Measurements from ENCODE around the gene IMPG2. TPM values are rescaled to one million over a fixed set of nuclear protein-coding genes. Genes with fewer than 3 reads are reported as not detected.

The IMPG2 gene
- total RNA-seq, 1 experiment from 2014 or later = 0.04 TPM

GRCh38 chr3:101340591-101340990 lies 20.2 kb upstream of the IMPG2 start (continued):
- TF ChIP-seq E2F1 (CRISPR knock-in tag; IDR thresholded peaks at IDR 0.05) (no peak), ZNF512 (CRISPR knock-in tag; IDR thresholded peaks at IDR 0.05; ENCODE audit: borderline replicate concordance) (no peak), ZNF281 (CRISPR knock-in tag; IDR thresholded peaks at IDR 0.05) (no peak), JUN (CRISPR knock-in tag; IDR thresholded peaks at IDR 0.05) (no peak), ZNF219 (CRISPR knock-in tag; IDR thresholded peaks at IDR 0.05; ENCODE audit: borderline replicate concordance) (no peak), FOXK1 (CRISPR knock-in tag; IDR thresholded peaks at IDR 0.05) (no peak), PREB (CRISPR knock-in tag; IDR thresholded peaks at IDR 0.05; ENCODE audit: borderline replicate concordance) (no peak)

GRCh38 chr3:101333883-101334282 lies 13.5 kb upstream of the IMPG2 start:
- no peaks in the 10 kb centered on the region for H3K4me1 Mint-ChIP-seq
- no peak overlapping the region for H3K4me3 Mint-ChIP-seq
- peak; percentile 16 for DNase-seq (ENCODE audit: low spot score)
- H3K27me3 Mint-ChIP-seq (ENCODE audit: low read depth) = no peaks in the 10 kb centered on the region
- CTCF ChIA-PET = no interaction called here
- no peaks in the 10 kb centered on the region for H3K9me3 Mint-ChIP-seq
- no peak for TF ChIP-seq ZNF532 (CRISPR knock-in tag; IDR thresholded peaks at IDR 0.05; ENCODE audit: borderline replicate concordance)
- TF ChIP-seq TEAD4 (CRISPR knock-in tag; IDR thresholded peaks at IDR 0.05) = no peak
- no peak for TF ChIP-seq ZNF423 (CRISPR knock-in tag; IDR thresholded peaks at IDR 0.05)
- TF ChIP-seq SMAD3 (CRISPR knock-in tag; IDR thresholded peaks at IDR 0.05; ENCODE audit: borderline replicate concordance) = no peak
- TF ChIP-seq FOXP1 (CRISPR knock-in tag; IDR thresholded peaks at IDR 0.05; ENCODE audit: borderline replicate concordance) = no peak
- TF ChIP-seq ZBTB43 (CRISPR knock-in tag; IDR thresholded peaks at IDR 0.05) = no peak
- TF ChIP-seq USF1 (CRISPR knock-in tag; IDR thresholded peaks at IDR 0.05) = no peak
- TF ChIP-seq JAZF1 (CRISPR knock-in tag; IDR thresholded peaks at IDR 0.05) = no peak
- no peak for TF ChIP-seq ZNF232 (CRISPR knock-in tag; IDR thresholded peaks at IDR 0.05)
- TF ChIP-seq ZNF512 (CRISPR knock-in tag; IDR thresholded peaks at IDR 0.05; ENCODE audit: borderline replicate concordance) = no peak
- TF ChIP-seq SP1 (CRISPR knock-in tag; conservative IDR thresholded peaks at IDR 0.05) = no peak
- TF ChIP-seq CBFB (CRISPR knock-in tag; IDR thresholded peaks at IDR 0.05; ENCODE audit: low read depth) = no peak
- no peak for TF ChIP-seq CDX4 (CRISPR knock-in tag; IDR thresholded peaks at IDR 0.05; ENCODE audit: borderline replicate concordance)
- no peak for TF ChIP-seq CREB1 (CRISPR knock-in tag; IDR thresholded peaks at IDR 0.05)
- peak; percentile 53 for ATAC-seq
- H3K36me3 Mint-ChIP-seq = no peaks in the 10 kb centered on the region
- POLR2A ChIA-PET = no interaction called here
- H3K27ac Mint-ChIP-seq = no peak overlapping the region
